B cell (primary cell): ENCODE results near the gene PRICKLE3. TPM values are rescaled to one million over a fixed set of nuclear protein-coding genes. Genes with fewer than 3 reads are reported as not detected.
"Not testable (repeated sequence)": the region's sequence is repeated elsewhere in the genome, so short reads cannot be mapped to it uniquely, and the experiment has no call there.

ENCODE experiments used
- ATAC-seq: fragments of 200-7000 bp; cut with Tn5 transposase; one replicate; pipeline ENCODE4 v1.10.0; 2021; ENCODE audit warnings: low read depth, mild to moderate bottlenecking, moderate number of reproducible peaks, moderate library complexity
- CTCF ChIA-PET: fragments of 350-600 bp; sonication (Branson Sonifier 250); formaldehyde crosslinking; loops from one replicate; lab custom pipeline; 2021; ENCODE audit warnings: antibody characterized with exemption, inconsistent platforms; lab: Charles Lee
- POLR2A ChIA-PET: fragments of 350-600 bp; sonication (Branson Sonifier 250); formaldehyde crosslinking; loops from one replicate; lab custom pipeline; 2021; ENCODE audit warnings: antibody characterized with exemption; lab: Charles Lee
- DNase-seq: peaks from one replicate; pipeline ENCODE4 v3.0.0; 2013
- H2AFZ ChIP-seq: 2 replicates; pipeline ENCODE4 v1.6.1; 2012; ENCODE audit warnings: mild to moderate bottlenecking, low read depth, low read length; ENCODE audit not compliant: insufficient read depth, poor library complexity, severe bottlenecking
- H3K27ac ChIP-seq, 2 donors: 1 replicate in 1 of 2; 2 replicates in 1 of 2; pipeline ENCODE4 v1.5.1; 2012 to 2013; ENCODE audit warnings: low read length in 2 of 2, mild to moderate bottlenecking in 2 of 2, moderate library complexity in 1 of 2
- H3K27me3 ChIP-seq, 4 experiments: fragments of 200-600 bp in 1 of 4; sonication (generic) in 1 of 4; replicated peaks in 1 of 4; 1 replicate in 2 of 4; 2 replicates in 2 of 4; pipeline versions ENCODE4 v1.6.1 to v1.7.0; 2013 to 2016; ENCODE audit warnings: low read length in 3 of 4, mild to moderate bottlenecking in 2 of 4, mixed read lengths in 1 of 4, moderate library complexity in 1 of 4; ENCODE audit not compliant: insufficient read depth in 4 of 4, control insufficient read depth in 3 of 4; ENCODE audit errors: control extremely low read depth in 1 of 4
- H3K36me3 ChIP-seq, 2 experiments: replicated peaks in 1 of 2; 1 replicate in 1 of 2; 2 replicates in 1 of 2; pipeline versions ENCODE4 v1.6.1 to v1.7.1; 2013; ENCODE audit warnings: low read length in 1 of 2; ENCODE audit not compliant: insufficient read depth in 2 of 2, control insufficient read depth in 1 of 2; ENCODE audit errors: control extremely low read depth in 1 of 2, extremely low read depth in 1 of 2
- H3K4me1 ChIP-seq, 2 donors: fragments of 200-600 bp in 1 of 2; sonication (generic) in 1 of 2; 1 replicate in 1 of 2; 2 replicates in 1 of 2; pipeline versions ENCODE4 v1.5.1 to v1.6.1; 2013 to 2017; ENCODE audit warnings: low read length in 2 of 2; ENCODE audit not compliant: control insufficient read depth in 2 of 2, insufficient read depth in 2 of 2
- H3K4me2 ChIP-seq: replicated peaks from 2 replicates; pipeline ENCODE3; 2012; ENCODE audit warnings: mild to moderate bottlenecking, low read depth, low read length; ENCODE audit not compliant: poor library complexity, severe bottlenecking
- H3K4me3 ChIP-seq, 5 experiments: fragments of 200-600 bp in 1 of 5; sonication (generic) in 1 of 5; 1 replicate in 3 of 5; 2 replicates in 2 of 5; pipeline versions ENCODE4 v1.5.1 to v1.7.0; 2011 to 2016; ENCODE audit warnings: low read length in 4 of 5, mild to moderate bottlenecking in 4 of 5, low read depth in 2 of 5, control low read depth in 1 of 5, moderate library complexity in 1 of 5; ENCODE audit not compliant: insufficient read depth in 1 of 5; ENCODE audit errors: control extremely low read depth in 1 of 5, extremely low read depth in 1 of 5
- H3K79me2 ChIP-seq: fragments of 200-600 bp; sonication (generic); one replicate; pipeline ENCODE4 v1.6.0; 2016; ENCODE audit warnings: low read length; ENCODE audit not compliant: control insufficient read depth, insufficient read depth
- H3K9ac ChIP-seq: fragments of 200-600 bp; sonication (generic); 2 replicates; pipeline ENCODE4 v1.6.1; 2017; ENCODE audit warnings: mild to moderate bottlenecking, low read length, moderate library complexity
- H3K9me3 ChIP-seq, 3 donors: one replicate each; pipeline versions ENCODE4 v1.6.1 to v1.7.1; 2013; ENCODE audit warnings: low read length in 2 of 3; ENCODE audit not compliant: control insufficient read depth in 2 of 3, insufficient read depth in 1 of 3; ENCODE audit errors: control extremely low read depth in 1 of 3
- H4K20me1 ChIP-seq: 2 replicates; pipeline ENCODE4 v1.6.0; 2012; ENCODE audit warnings: mild to moderate bottlenecking, low read length; ENCODE audit not compliant: insufficient read depth, control insufficient read depth, poor library complexity, severe bottlenecking
- H3K27ac Mint-ChIP-seq: one replicate; pipeline ENCODE4 v1.8.0; 2021; ENCODE audit warnings: mixed read lengths
- H3K27me3 Mint-ChIP-seq: one replicate; pipeline ENCODE4 v1.8.0; 2021; ENCODE audit warnings: mixed read lengths
- H3K4me1 Mint-ChIP-seq: one replicate; pipeline ENCODE4 v1.8.0; 2021; ENCODE audit warnings: mixed read lengths
- H3K4me3 Mint-ChIP-seq: one replicate; pipeline ENCODE4 v1.8.0; 2021; ENCODE audit warnings: mixed read lengths
- H3K9me3 Mint-ChIP-seq: one replicate; pipeline ENCODE4 v1.8.0; 2022; ENCODE audit warnings: mixed read lengths; ENCODE audit not compliant: insufficient read depth
- CTCF ChIP-seq: fragments of 200-600 bp; IDR thresholded peaks from one replicate; pipeline ENCODE4 v1.8.0; 2022; ENCODE audit warnings: antibody characterized with exemption, mild to moderate bottlenecking
- EZH2 ChIP-seq: IDR thresholded peaks from 2 replicates; pipeline ENCODE4 v1.6.1; 2012; ENCODE audit warnings: borderline replicate concordance, low read depth, mild to moderate bottlenecking, moderate library complexity, low read length; ENCODE audit not compliant: insufficient read depth, poor library complexity, severe bottlenecking
- WGBS: methylation state at CpG from one replicate; pipeline ENCODE4 v1.1.5; 2013; ENCODE audit warnings: missing lambda C conversion rate; ENCODE audit not compliant: insufficient coverage; 5-methylcytosine and 5-hydroxymethylcytosine counted together
- intact Hi-C: fragments of 100-400 bp; cut with micrococcal nuclease; formaldehyde crosslinking; loops from one replicate; pipeline ENCODE4 v1.10.0; 2022
- polyA plus RNA-seq: library from polyadenylated mRNA; depleted of rRNA; stranded (reverse); fragments of >200 nt; gene quantifications from 2 replicates; pipeline ENCODE4 v1.2.3, GENCODE V29; 2012
- total RNA-seq, 2 donors: library from RNA; stranded (reverse); fragments of 120-200 nt in 1 of 2; gene quantifications; 1 replicate in 1 of 2; 2 replicates in 1 of 2; pipeline versions ENCODE4 v1.2.3 to v1.2.4, GENCODE V29; 2013 to 2022

Gene PRICKLE3
- total and polyA plus RNA-seq, 2 donors (not counting 1 experiment from before 2014, with no cell fraction given) = 16.2 to 21.0 TPM

GRCh38 chrX:49153467-49153866 lies 32.7 kb downstream of the PRICKLE3 start:
- intact Hi-C loops = no loop called here
- no CpG with 5 or more reads among the region's 1 CpG for WGBS

GRCh38 chrX:49149291-49149690 lies 36.9 kb downstream of the PRICKLE3 start:
- H3K4me1 ChIP-seq, ATAC-seq, intact Hi-C loops, H4K20me1 ChIP-seq, H3K27ac Mint-ChIP-seq, H3K9ac ChIP-seq, POLR2A ChIA-PET, DNase-seq, H3K4me2 ChIP-seq, H3K79me2 ChIP-seq, H3K4me3 Mint-ChIP-seq, H3K9me3 Mint-ChIP-seq, CTCF ChIA-PET, H3K27ac ChIP-seq, H3K9me3 ChIP-seq, H3K4me3 ChIP-seq, H3K36me3 ChIP-seq, H3K27me3 Mint-ChIP-seq, H2AFZ ChIP-seq, H3K27me3 ChIP-seq, H3K4me1 Mint-ChIP-seq: not testable (repeated sequence)
- 90% methylated on average over 2 of the region's 14 CpGs for WGBS

More at GRCh38 chrX:49153467-49153866, 32.7 kb downstream of the PRICKLE3 start:
- Histone ChIP-seq H3K36me3 (no peaks in the 10 kb centered on the region), H4K20me1 (no peaks in the 10 kb centered on the region), H2AFZ (no peak overlapping the region), H3K9me3 (no peaks in the 10 kb centered on the region), H3K9ac (no peak overlapping the region), H3K4me2 (no peak overlapping the region), H3K4me1 (peaks cover 8 to 14% of the 10 kb centered on the region in 2 donors), H3K27ac (no peak overlapping the region), H3K27me3 (no peaks in the 10 kb centered on the region), H3K4me3 (no peak overlapping the region), H3K79me2 (no peaks in the 10 kb centered on the region)
- ATAC-seq (no peak), DNase-seq (no peak)
- H3K4me1 Mint-ChIP-seq = peaks cover 15% of the 10 kb centered on the region
- no peaks in the 10 kb centered on the region for H3K9me3 Mint-ChIP-seq
- TF ChIP-seq CTCF = no peak
- TF ChIP-seq EZH2 = no peak
- CTCF ChIA-PET = no interaction called here
- POLR2A ChIA-PET = no interaction called here
- no peak overlapping the region for H3K4me3 Mint-ChIP-seq
- H3K27me3 Mint-ChIP-seq = no peaks in the 10 kb centered on the region
- H3K27ac Mint-ChIP-seq = no peak overlapping the region

GRCh38 chrX:49148390-49149100 lies 37.6 kb downstream of the PRICKLE3 start:
- intact Hi-C loops, H3K27me3 Mint-ChIP-seq, POLR2A ChIA-PET, H2AFZ ChIP-seq, H4K20me1 ChIP-seq, DNase-seq, H3K27ac Mint-ChIP-seq, H3K36me3 ChIP-seq, H3K27ac ChIP-seq, H3K27me3 ChIP-seq, H3K4me1 Mint-ChIP-seq, H3K4me3 Mint-ChIP-seq, H3K4me2 ChIP-seq, H3K79me2 ChIP-seq, H3K4me1 ChIP-seq, H3K9ac ChIP-seq, H3K9me3 Mint-ChIP-seq, H3K9me3 ChIP-seq, CTCF ChIA-PET, H3K4me3 ChIP-seq, ATAC-seq: not testable (repeated sequence)
- 87% methylated on average over 15 of the region's 21 CpGs for WGBS
